KBM-7 (cell line): ENCODE data around the gene GPC5.
A peak's percentile ranks its signal among the peaks of the same experiment; 100 is the strongest.
"Not testable (repeated sequence)": the region's sequence is repeated elsewhere in the genome, so short reads cannot be mapped to it uniquely, and the experiment has no call there.

Experiments used
- DNase-seq: peaks from one replicate; pipeline ENCODE4 v3.0.0-alpha.2; 2015
- in situ Hi-C: fragments of 300-500 bp; cut with MboI; formaldehyde crosslinking; loops from 2 replicates; pipeline ENCODE4 v1.14.3; 2020; ENCODE audit warnings: low sequenced_read_pairs, low pct_unique_long_range_greater_than_20kb, mixed read lengths

Gene GPC5

GRCh38 chr13:91426913-91427312, 28.5 kb downstream of the GPC5 start:
- in situ Hi-C loops: no loop called here
- no peak for DNase-seq

- in situ Hi-C loops: not testable (repeated sequence)
Observed at GRCh38 chr13:91438674-91439073, 40.3 kb downstream of the GPC5 start.

GRCh38 chr13:91450913-91451312, 52.5 kb downstream of the GPC5 start:
- no peak for DNase-seq
- in situ Hi-C loops: no loop called here

More at GRCh38 chr13:91438674-91439073, 40.3 kb downstream of the GPC5 start:
- DNase-seq: not testable (repeated sequence)

GRCh38 chr13:91454666-91455065, 56.2 kb downstream of the GPC5 start:
- no peak for DNase-seq
- in situ Hi-C loops: no loop called here

GRCh38 chr13:91456837-91457236, 58.4 kb downstream of the GPC5 start:
- no peak for DNase-seq
- in situ Hi-C loops: no loop called here

GRCh38 chr13:91459485-91459884, 61.1 kb downstream of the GPC5 start:
- in situ Hi-C loops: no loop called here
- no peak for DNase-seq

- in situ Hi-C loops: no loop called here
- no peak for DNase-seq
Observed at GRCh38 chr13:91464336-91464735, 65.9 kb downstream of the GPC5 start.

GRCh38 chr13:91467236-91467635, 68.8 kb downstream of the GPC5 start:
- DNase-seq: no peak
- in situ Hi-C loops: no loop called here

- in situ Hi-C loops: no loop called here
- no peak for DNase-seq
Observed at GRCh38 chr13:91468301-91468700, 69.9 kb downstream of the GPC5 start.

GRCh38 chr13:91470084-91470621, 71.7 kb downstream of the GPC5 start:
- DNase-seq: no peak
- in situ Hi-C loops: no loop called here

GRCh38 chr13:91470681-91471080, 72.3 kb downstream of the GPC5 start:
- in situ Hi-C loops: no loop called here

GRCh38 chr13:91482427-91482826, 84.0 kb downstream of the GPC5 start:
- in situ Hi-C loops: no loop called here
- peak; percentile 49 for DNase-seq

More at GRCh38 chr13:91470681-91471080, 72.3 kb downstream of the GPC5 start:
- DNase-seq: no peak

GRCh38 chr13:91491980-91492379, 93.6 kb downstream of the GPC5 start:
- in situ Hi-C loops: no loop called here
- no peak for DNase-seq

GRCh38 chr13:91493442-91493841, 95.0 kb downstream of the GPC5 start:
- DNase-seq: no peak
- in situ Hi-C loops: no loop called here

GRCh38 chr13:91498298-91498697, 99.9 kb downstream of the GPC5 start:
- no peak for DNase-seq
- in situ Hi-C loops: no loop called here

GRCh38 chr13:91504216-91504615, 105.8 kb downstream of the GPC5 start:
- in situ Hi-C loops: no loop called here
- no peak for DNase-seq

GRCh38 chr13:91506759-91507158, 108.3 kb downstream of the GPC5 start:
- no peak for DNase-seq
- in situ Hi-C loops: no loop called here

- in situ Hi-C loops: no loop called here
- no peak for DNase-seq
Observed at GRCh38 chr13:91510058-91510457, 111.6 kb downstream of the GPC5 start.

- in situ Hi-C loops: no loop called here
- no peak for DNase-seq
Observed at GRCh38 chr13:91513790-91514189, 115.4 kb downstream of the GPC5 start.

GRCh38 chr13:91516799-91517198, 118.4 kb downstream of the GPC5 start:
- no peak for DNase-seq
- in situ Hi-C loops: no loop called here

GRCh38 chr13:91520952-91521351, 122.5 kb downstream of the GPC5 start:
- in situ Hi-C loops: no loop called here
- DNase-seq: no peak

- no peak for DNase-seq
- in situ Hi-C loops: no loop called here
Observed at GRCh38 chr13:91523116-91523515, 124.7 kb downstream of the GPC5 start.
